SH-SY5Y (cell line): ENCODE measurements around the gene TMEM63B.

ENCODE experiments used
- GATA2 ChIP-seq: IDR thresholded peaks from 2 replicates; pipeline ENCODE4 v1.6.1; 2011; ENCODE audit warnings: mild to moderate bottlenecking, low read depth, low read length
- GATA3 ChIP-seq: IDR thresholded peaks from 2 replicates; pipeline ENCODE4 v1.6.1; 2011; ENCODE audit warnings: low read depth, mild to moderate bottlenecking, low read length, moderate library complexity

- TF ChIP-seq GATA2 (no peak), GATA3 (no peak)
Observed at GRCh38 chr6:44110005-44110676, 17.2 kb upstream of the TMEM63B start.
